Measurements from ENCODE around the gene CDH13. TPM values are rescaled to one million over a fixed set of nuclear protein-coding genes. Genes with fewer than 3 reads are reported as not detected.

The CDH13 gene
- total RNA-seq, 2 experiments from 2014 or later, result not detected

DNA sequence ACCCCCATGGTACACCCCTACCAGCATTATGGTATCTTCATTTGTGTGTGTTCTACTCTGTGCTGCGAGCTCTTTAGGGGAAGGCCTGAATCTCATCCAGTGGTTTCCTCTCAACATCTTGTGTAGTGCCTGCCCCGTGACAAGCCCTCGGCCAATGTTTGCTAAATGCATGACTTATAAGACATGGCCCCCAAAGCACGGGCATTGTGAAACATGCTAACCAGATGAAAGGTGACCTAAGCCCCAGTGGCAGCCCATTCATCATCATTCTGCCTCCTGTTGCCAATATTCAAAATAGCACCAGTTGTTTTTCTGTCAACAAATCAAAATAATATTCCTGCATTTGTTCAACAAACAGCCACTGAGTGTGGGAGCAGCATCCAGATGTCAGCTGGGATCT lies 1072.2 kb downstream of the CDH13 start:
- no peaks in the 10 kb centered on the region for H3K79me2 ChIP-seq (ENCODE audit: insufficient read depth, low read depth, low read length)
- no peaks in the 10 kb centered on the region for H4K20me1 ChIP-seq (ENCODE audit: insufficient read depth, low read length)
- intact Hi-C loops (cut with micrococcal nuclease; ENCODE audit: unreplicated experiment), result no loop called here
- no peaks in the 10 kb centered on the region for H3K4me1 ChIP-seq (ENCODE audit: insufficient read depth, low read length, poor library complexity, severe bottlenecking)
- no peak for TF ChIP-seq EZH2phosphoT487 (IDR thresholded peaks at IDR 0.05; ENCODE audit: borderline replicate concordance, low read depth, low read length)
- TF ChIP-seq, protein P1, sequence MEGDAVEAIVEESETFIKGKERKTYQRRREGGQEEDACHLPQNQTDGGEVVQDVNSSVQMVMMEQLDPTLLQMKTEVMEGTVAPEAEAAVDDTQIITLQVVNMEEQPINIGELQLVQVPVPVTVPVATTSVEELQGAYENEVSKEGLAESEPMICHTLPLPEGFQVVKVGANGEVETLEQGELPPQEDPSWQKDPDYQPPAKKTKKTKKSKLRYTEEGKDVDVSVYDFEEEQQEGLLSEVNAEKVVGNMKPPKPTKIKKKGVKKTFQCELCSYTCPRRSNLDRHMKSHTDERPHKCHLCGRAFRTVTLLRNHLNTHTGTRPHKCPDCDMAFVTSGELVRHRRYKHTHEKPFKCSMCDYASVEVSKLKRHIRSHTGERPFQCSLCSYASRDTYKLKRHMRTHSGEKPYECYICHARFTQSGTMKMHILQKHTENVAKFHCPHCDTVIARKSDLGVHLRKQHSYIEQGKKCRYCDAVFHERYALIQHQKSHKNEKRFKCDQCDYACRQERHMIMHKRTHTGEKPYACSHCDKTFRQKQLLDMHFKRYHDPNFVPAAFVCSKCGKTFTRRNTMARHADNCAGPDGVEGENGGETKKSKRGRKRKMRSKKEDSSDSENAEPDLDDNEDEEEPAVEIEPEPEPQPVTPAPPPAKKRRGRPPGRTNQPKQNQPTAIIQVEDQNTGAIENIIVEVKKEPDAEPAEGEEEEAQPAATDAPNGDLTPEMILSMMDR (conservative IDR thresholded peaks at IDR 0.05; ENCODE audit: low read length), result no peak
- POLR2A ChIA-PET, result no interaction called here
- CTCF ChIA-PET (ENCODE audit: unreplicated experiment), result no interaction called here
- no peak overlapping the region for H2AFZ ChIP-seq (ENCODE audit: low read length)
- no peak for DNase-seq (ENCODE audit: low spot score)
- H3K4me3 ChIP-seq (ENCODE audit: low read depth, low read length, poor library complexity, severe bottlenecking), result no peak overlapping the region
- no peaks in the 10 kb centered on the region for H3K9me3 ChIP-seq (ENCODE audit: low read length)
- BruUV-seq (replicated peaks), result no TSS peak
- no peaks in the 10 kb centered on the region for H3K9me2 ChIP-seq (ENCODE audit: insufficient read depth, low read length)
- no peaks in the 10 kb centered on the region for H3K36me3 ChIP-seq (ENCODE audit: insufficient read depth, low read length)
- no peak overlapping the region for H3K27ac ChIP-seq (ENCODE audit: low read depth, low read length, poor library complexity, severe bottlenecking)
- no peak overlapping the region for H3K4me2 ChIP-seq (ENCODE audit: low read length)

DNA sequence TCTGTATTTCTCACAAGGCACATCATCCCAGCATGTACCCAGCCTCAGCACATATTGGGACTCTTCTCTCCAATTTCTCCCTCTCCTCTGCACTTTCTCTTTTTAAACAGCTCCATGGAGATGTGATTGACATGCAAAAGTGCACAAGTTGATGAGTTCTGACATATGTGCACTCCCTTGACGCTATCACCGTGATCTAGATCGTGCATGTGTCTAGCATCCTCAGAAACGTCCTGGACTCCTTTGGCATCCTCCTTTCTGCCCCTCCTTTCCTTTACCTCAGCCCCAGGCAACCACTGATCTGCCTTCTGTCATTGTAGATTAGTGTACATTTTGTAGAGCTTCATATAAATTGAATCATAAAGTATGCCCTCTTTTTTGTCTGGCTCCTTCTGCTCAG lies 1073.0 kb downstream of the CDH13 start:
- Histone ChIP-seq H3K4me2 (ENCODE audit: low read length) (no peak overlapping the region), H3K79me2 (ENCODE audit: insufficient read depth, low read depth, low read length) (no peaks in the 10 kb centered on the region), H3K36me3 (ENCODE audit: insufficient read depth, low read length) (no peaks in the 10 kb centered on the region), H3K27ac (ENCODE audit: low read depth, low read length, poor library complexity, severe bottlenecking) (no peak overlapping the region), H3K9me3 (ENCODE audit: low read length) (no peaks in the 10 kb centered on the region), H4K20me1 (ENCODE audit: insufficient read depth, low read length) (no peaks in the 10 kb centered on the region), H3K4me1 (ENCODE audit: insufficient read depth, low read length, poor library complexity, severe bottlenecking) (no peaks in the 10 kb centered on the region), H2AFZ (ENCODE audit: low read length) (no peak overlapping the region), H3K4me3 (ENCODE audit: low read depth, low read length, poor library complexity, severe bottlenecking) (no peak overlapping the region), H3K9me2 (ENCODE audit: insufficient read depth, low read length) (no peaks in the 10 kb centered on the region)
- DNase-seq (ENCODE audit: low spot score), result no peak
- TF ChIP-seq, protein P1 (conservative IDR thresholded peaks at IDR 0.05; ENCODE audit: low read length), result no peak
- no peak for TF ChIP-seq EZH2phosphoT487 (IDR thresholded peaks at IDR 0.05; ENCODE audit: borderline replicate concordance, low read depth, low read length)
- intact Hi-C loops (cut with micrococcal nuclease; ENCODE audit: unreplicated experiment), result no loop called here
- ChIA-PET CTCF (ENCODE audit: unreplicated experiment) (no interaction called here), POLR2A (no interaction called here)
- no TSS peak for BruUV-seq (replicated peaks)

DNA sequence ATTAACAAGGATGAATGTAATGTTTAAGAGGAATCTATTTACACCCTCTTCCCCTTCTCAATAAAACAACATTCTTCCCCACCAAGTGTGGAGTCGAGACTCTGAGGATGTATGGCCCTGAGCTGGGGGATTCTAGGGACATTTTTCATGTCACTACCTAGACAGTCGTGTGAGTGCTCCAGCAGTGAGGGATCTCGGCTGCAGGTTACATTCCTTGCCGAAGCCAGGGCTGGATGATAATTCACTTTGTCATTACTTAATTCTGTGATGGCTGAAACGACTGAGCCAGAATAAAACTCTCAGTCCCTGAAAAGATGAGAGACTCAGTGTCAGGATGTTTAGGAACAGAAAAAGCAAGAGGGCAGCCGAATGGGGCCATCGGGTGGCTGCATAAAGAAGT lies 1074.1 kb downstream of the CDH13 start:
- POLR2A ChIA-PET, result no interaction called here
- CTCF ChIA-PET (ENCODE audit: unreplicated experiment), result no interaction called here
- no peaks in the 10 kb centered on the region for H3K4me1 ChIP-seq (ENCODE audit: insufficient read depth, low read length, poor library complexity, severe bottlenecking)
- no peaks in the 10 kb centered on the region for H3K9me3 ChIP-seq (ENCODE audit: low read length)
- intact Hi-C loops (cut with micrococcal nuclease; ENCODE audit: unreplicated experiment), result no loop called here
- H3K27ac ChIP-seq (ENCODE audit: low read depth, low read length, poor library complexity, severe bottlenecking), result no peak overlapping the region
- no peaks in the 10 kb centered on the region for H3K9me2 ChIP-seq (ENCODE audit: insufficient read depth, low read length)
- no peaks in the 10 kb centered on the region for H3K36me3 ChIP-seq (ENCODE audit: insufficient read depth, low read length)
- H3K4me2 ChIP-seq (ENCODE audit: low read length), result no peak overlapping the region
- no peak overlapping the region for H2AFZ ChIP-seq (ENCODE audit: low read length)
- H3K79me2 ChIP-seq (ENCODE audit: insufficient read depth, low read depth, low read length), result no peaks in the 10 kb centered on the region
- no peak overlapping the region for H3K4me3 ChIP-seq (ENCODE audit: low read depth, low read length, poor library complexity, severe bottlenecking)
- TF ChIP-seq, protein P1 (conservative IDR thresholded peaks at IDR 0.05; ENCODE audit: low read length), result no peak
- no peak for TF ChIP-seq EZH2phosphoT487 (IDR thresholded peaks at IDR 0.05; ENCODE audit: borderline replicate concordance, low read depth, low read length)
- BruUV-seq (replicated peaks), result no TSS peak
- DNase-seq (ENCODE audit: low spot score), result no peak
- H4K20me1 ChIP-seq (ENCODE audit: insufficient read depth, low read length), result no peaks in the 10 kb centered on the region

Measured in OCI-LY7 (cell line).